HCT116 (cell line): Measurements from ENCODE around the gene LSM6. TPM values are rescaled to one million over a fixed set of nuclear protein-coding genes. Genes with fewer than 3 reads are reported as not detected.

Source experiments
- ATAC-seq: fragments of 200-7000 bp; cut with Tn5 transposase; 2 replicates; pipeline ENCODE4 v1.9.1; 2020; ENCODE audit warnings: mild to moderate bottlenecking, moderate library complexity
- BruUV-seq: library from RNA; stranded (reverse); fragments of 400-500 nt; replicated peaks from 2 replicates; lab custom pipeline; 2021; lab: Mats Ljungman, UMichigan
- CTCF ChIA-PET: fragments of 300-600 bp; sonication (Branson Sonifier 250); formaldehyde crosslinking; loops from one replicate; lab custom pipeline; 2021; ENCODE audit warnings: antibody characterized with exemption; lab: Charles Lee
- POLR2A ChIA-PET: fragments of 300-600, 350-600 bp; sonication (Branson Sonifier 250); formaldehyde crosslinking; loops from one replicate; lab custom pipeline; 2021; ENCODE audit warnings: antibody characterized with exemption; lab: Charles Lee
- RAD21 ChIA-PET, 2 experiments: fragments of 300-600 bp; sonication (Branson Sonifier 250); formaldehyde crosslinking; loops; one replicate each; lab custom pipeline; 2023; ENCODE audit warnings: low total read pairs in 2 of 2; ENCODE audit not compliant: uncharacterized antibody in 2 of 2, unreplicated experiment in 2 of 2, low non-redundant PET in 1 of 2; lab: Charles Lee
- DNase-seq: peaks from one replicate; pipeline ENCODE4 v3.0.0-alpha.2; 2010; ENCODE audit warnings: low read depth, low spot score
- H2AFZ ChIP-seq: fragments of 200-600 bp; shearing (Covaris generic), sonication (generic); 2 replicates; pipeline ENCODE4 v1.6.1; 2017; ENCODE audit warnings: low read depth, mixed run types, mixed read lengths, antibody characterized with exemption, low read length; ENCODE audit not compliant: poor library complexity, severe bottlenecking
- H3K27ac ChIP-seq: 2 replicates; pipeline ENCODE4 v1.5.1; 2012; ENCODE audit warnings: low read depth, low read length
- H3K27me3 ChIP-seq: fragments of 200-600 bp; sonication (generic); 2 replicates; pipeline ENCODE4 v1.6.1; 2016; ENCODE audit warnings: mixed run types, low read length, mixed read lengths; ENCODE audit not compliant: insufficient read depth
- H3K36me3 ChIP-seq, 2 experiments: fragments of 200-500 bp in 1 of 2; fragments of 200-600 bp in 1 of 2; sonication (Bioruptor generic) in 1 of 2; sonication (generic) in 1 of 2; 2 replicates each; pipeline versions ENCODE4 v1.5.1 to v1.6.1; 2014 to 2016; ENCODE audit warnings: low read length in 2 of 2, inconsistent platforms in 1 of 2, mixed read lengths in 1 of 2, mixed run types in 1 of 2; ENCODE audit not compliant: insufficient read depth in 2 of 2, control insufficient read depth in 1 of 2
- H3K4me1 ChIP-seq, 2 experiments: fragments of 200-600 bp in 1 of 2; sonication (generic) in 1 of 2; 2 replicates each; pipeline versions ENCODE4 v1.5.1 to v1.6.1; 2012 to 2017; ENCODE audit warnings: low read length in 2 of 2, inconsistent platforms in 1 of 2, mild to moderate bottlenecking in 1 of 2, mixed read lengths in 1 of 2, mixed run types in 1 of 2, moderate library complexity in 1 of 2; ENCODE audit not compliant: insufficient read depth in 2 of 2, control insufficient read depth in 1 of 2
- H3K4me2 ChIP-seq: fragments of 200-600 bp; sonication (generic); 2 replicates; pipeline ENCODE4 v1.6.1; 2017; ENCODE audit warnings: mixed run types, low read length, mixed read lengths
- H3K4me3 ChIP-seq, 2 experiments: fragments of 200-600 bp in 1 of 2; sonication (generic) in 1 of 2; replicated peaks in 1 of 2; 2 replicates each; pipeline ENCODE4 v1.5.1; 2011 to 2016; ENCODE audit warnings: low read length in 2 of 2, control low read depth in 1 of 2, low read depth in 1 of 2, mild to moderate bottlenecking in 1 of 2, mixed read lengths in 1 of 2, mixed run types in 1 of 2
- H3K79me2 ChIP-seq: fragments of 200-600 bp; sonication (generic); 2 replicates; pipeline ENCODE4 v1.6.1; 2017; ENCODE audit warnings: mild to moderate bottlenecking, mixed run types, low read length, moderate library complexity, mixed read lengths; ENCODE audit not compliant: insufficient read depth
- H3K9ac ChIP-seq: fragments of 200-600 bp; sonication (generic); 2 replicates; pipeline ENCODE4 v1.6.1; 2016; ENCODE audit warnings: low read length, mixed read lengths
- H3K9me2 ChIP-seq: fragments of 200-600 bp; sonication (generic), shearing (Covaris generic); 2 replicates; pipeline ENCODE4 v1.6.1; 2017; ENCODE audit warnings: mixed run types, mild to moderate bottlenecking, moderate library complexity; ENCODE audit not compliant: insufficient read depth
- H3K9me3 ChIP-seq, 2 experiments: fragments of 200-500 bp in 1 of 2; fragments of 200-600 bp in 1 of 2; sonication (Bioruptor generic) in 1 of 2; sonication (generic) in 1 of 2; 2 replicates each; pipeline ENCODE4 v1.6.1; 2014 to 2017; ENCODE audit warnings: low read length in 2 of 2, mixed read lengths in 2 of 2, inconsistent platforms in 1 of 2, low read depth in 1 of 2, mild to moderate bottlenecking in 1 of 2, mixed run types in 1 of 2, moderate library complexity in 1 of 2; ENCODE audit not compliant: control insufficient read depth in 1 of 2, insufficient read depth in 1 of 2
- H4K20me1 ChIP-seq: fragments of 200-600 bp; sonication (generic), shearing (Covaris generic); 2 replicates; pipeline ENCODE4 v1.6.1; 2017; ENCODE audit warnings: mixed run types, mild to moderate bottlenecking, moderate library complexity; ENCODE audit not compliant: insufficient read depth
- CBX3 ChIP-seq: IDR thresholded peaks from 2 replicates; pipeline ENCODE4 v1.6.1; 2012; ENCODE audit warnings: low read depth
- CTCF ChIP-seq, 3 experiments: fragments of 200-600 bp in 1 of 3; sonication (generic) in 1 of 3; IDR thresholded peaks in 2 of 3; conservative IDR thresholded peaks in 1 of 3; 2 replicates each; pipeline ENCODE4 v1.5.1; 2012 to 2017; ENCODE audit warnings: low read depth in 2 of 3, low read length in 2 of 3, antibody characterized with exemption in 1 of 3, borderline replicate concordance in 1 of 3, control low read depth in 1 of 3, mild to moderate bottlenecking in 1 of 3, mixed read lengths in 1 of 3, mixed run types in 1 of 3, moderate library complexity in 1 of 3; ENCODE audit not compliant: insufficient read depth in 1 of 3
- EGR1 ChIP-seq: IDR thresholded peaks from 2 replicates; pipeline ENCODE4 v1.6.1; 2012; ENCODE audit warnings: low read depth
- EZH2 ChIP-seq: fragments of 200-600 bp; sonication (generic); IDR thresholded peaks from 2 replicates; pipeline ENCODE4 v1.6.1; 2017; ENCODE audit warnings: antibody characterized with exemption, mixed run types
- EZH2phosphoT487 ChIP-seq: fragments of 200-600 bp; IDR thresholded peaks from 2 replicates; pipeline ENCODE4 v1.6.1; 2018; ENCODE audit warnings: antibody characterized with exemption, borderline replicate concordance
- JUND ChIP-seq: IDR thresholded peaks from 2 replicates; pipeline ENCODE4 v1.6.1; 2012
- POLR2A ChIP-seq: IDR thresholded peaks from 2 replicates; pipeline ENCODE4 v1.7.0; 2011; ENCODE audit warnings: borderline replicate concordance; ENCODE audit not compliant: insufficient read depth, insufficient read length; ENCODE audit errors: extremely low read depth
- POLR2AphosphoS5 ChIP-seq: IDR thresholded peaks from 2 replicates; pipeline ENCODE4 v1.6.1; 2011; ENCODE audit warnings: mild to moderate bottlenecking, low read depth, low read length, moderate library complexity
- RAD21 ChIP-seq: IDR thresholded peaks from 2 replicates; pipeline ENCODE4 v1.6.1; 2012; ENCODE audit warnings: low read depth, mild to moderate bottlenecking
- SP1 ChIP-seq: IDR thresholded peaks from 2 replicates; pipeline ENCODE4 v1.6.1; 2012; ENCODE audit warnings: low read depth
- YY1 ChIP-seq: IDR thresholded peaks from 2 replicates; pipeline ENCODE4 v1.6.1; 2011; ENCODE audit warnings: low read length, low read depth, moderate library complexity, mild to moderate bottlenecking; ENCODE audit not compliant: insufficient replicate concordance; ENCODE audit errors: extremely low read depth
- ZNF274 ChIP-seq: fragments of 200-500 bp; sonication (Bioruptor generic); IDR thresholded peaks from 2 replicates; pipeline ENCODE4 v1.6.1; 2014; ENCODE audit warnings: mild to moderate bottlenecking, low read depth, low read length, inconsistent platforms
- intact Hi-C: fragments of 100-400 bp; cut with micrococcal nuclease; formaldehyde crosslinking; loops from 2 replicates; pipeline ENCODE4 v1.10.0; 2022
- total RNA-seq: library from RNA; stranded (reverse); gene quantifications from one replicate; pipeline ENCODE4 v1.2.1, GENCODE V29; 2021; ENCODE audit not compliant: unreplicated experiment
- TF ChIP-seq, protein P1 (sequence below): IDR thresholded peaks from 2 replicates; pipeline ENCODE4 v1.6.1; 2012; ENCODE audit warnings: low read depth
- TF ChIP-seq, protein P2 (sequence below): IDR thresholded peaks from 2 replicates; pipeline ENCODE4 v1.6.1; 2011; ENCODE audit warnings: mild to moderate bottlenecking, low read length, moderate library complexity; ENCODE audit not compliant: insufficient replicate concordance; ENCODE audit errors: extremely low read depth

Gene LSM6
- total RNA-seq, 1 experiment from 2014 or later: 57.4 TPM

DNA sequence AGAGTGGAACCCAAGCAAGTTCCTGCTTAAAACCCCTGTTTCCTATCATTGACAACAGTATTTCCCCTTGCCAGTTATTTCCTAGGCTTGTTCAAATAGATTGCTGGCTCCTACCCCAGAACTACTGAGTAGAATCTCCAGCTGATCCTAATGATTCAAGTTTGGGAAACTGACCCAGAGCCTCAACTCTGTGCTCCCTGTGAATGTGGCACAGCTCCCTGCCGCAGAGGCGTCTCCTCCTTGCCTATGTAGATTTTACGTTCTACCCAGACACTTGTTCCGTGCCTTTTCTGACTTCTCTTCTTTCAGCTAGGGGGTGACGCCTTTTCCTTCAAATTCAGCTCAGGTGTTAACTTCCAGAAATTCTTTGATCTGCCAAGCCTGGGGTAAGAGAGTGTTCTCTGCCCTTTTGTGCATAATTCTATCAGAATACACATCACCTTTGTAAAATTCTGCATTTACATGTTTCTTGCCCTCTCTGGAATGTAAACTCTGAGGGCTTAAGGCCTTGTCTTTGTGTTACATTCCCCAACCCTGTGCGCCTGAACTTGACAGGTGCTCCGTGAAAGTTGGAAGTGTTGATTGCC, 4.4 kb downstream of the LSM6 start:
- Histone ChIP-seq H3K36me3 (peaks cover 2 to 6% of the 10 kb centered on the region in 2 experiments; a peak in 2 of 4 replicates), H3K4me1 (peaks cover 3 to 16% of the 10 kb centered on the region in 2 experiments; a peak in 3 of 4 replicates), H3K4me3 (no peak overlapping the region), H3K9me2 (no peaks in the 10 kb centered on the region), H3K4me2 (no peak overlapping the region), H3K79me2 (peaks cover 79% of the 10 kb centered on the region), H3K27ac (no peak overlapping the region), H3K27me3 (no peaks in the 10 kb centered on the region), H3K9me3 (no peaks in the 10 kb centered on the region), H4K20me1 (0 out of 2 replicates have a peak, but pooled peaks cover 5% of the 10 kb centered on the region), H3K9ac (no peak overlapping the region), H2AFZ (no peak overlapping the region)
- ATAC-seq (no peak), DNase-seq (no peak)
- POLR2A ChIA-PET: no interaction called here
- intact Hi-C loops: no loop called here
- RAD21 ChIA-PET: no interaction called here
- CTCF ChIA-PET: no interaction called here
- BruUV-seq: no TSS peak
- TF ChIP-seq, protein P1, sequence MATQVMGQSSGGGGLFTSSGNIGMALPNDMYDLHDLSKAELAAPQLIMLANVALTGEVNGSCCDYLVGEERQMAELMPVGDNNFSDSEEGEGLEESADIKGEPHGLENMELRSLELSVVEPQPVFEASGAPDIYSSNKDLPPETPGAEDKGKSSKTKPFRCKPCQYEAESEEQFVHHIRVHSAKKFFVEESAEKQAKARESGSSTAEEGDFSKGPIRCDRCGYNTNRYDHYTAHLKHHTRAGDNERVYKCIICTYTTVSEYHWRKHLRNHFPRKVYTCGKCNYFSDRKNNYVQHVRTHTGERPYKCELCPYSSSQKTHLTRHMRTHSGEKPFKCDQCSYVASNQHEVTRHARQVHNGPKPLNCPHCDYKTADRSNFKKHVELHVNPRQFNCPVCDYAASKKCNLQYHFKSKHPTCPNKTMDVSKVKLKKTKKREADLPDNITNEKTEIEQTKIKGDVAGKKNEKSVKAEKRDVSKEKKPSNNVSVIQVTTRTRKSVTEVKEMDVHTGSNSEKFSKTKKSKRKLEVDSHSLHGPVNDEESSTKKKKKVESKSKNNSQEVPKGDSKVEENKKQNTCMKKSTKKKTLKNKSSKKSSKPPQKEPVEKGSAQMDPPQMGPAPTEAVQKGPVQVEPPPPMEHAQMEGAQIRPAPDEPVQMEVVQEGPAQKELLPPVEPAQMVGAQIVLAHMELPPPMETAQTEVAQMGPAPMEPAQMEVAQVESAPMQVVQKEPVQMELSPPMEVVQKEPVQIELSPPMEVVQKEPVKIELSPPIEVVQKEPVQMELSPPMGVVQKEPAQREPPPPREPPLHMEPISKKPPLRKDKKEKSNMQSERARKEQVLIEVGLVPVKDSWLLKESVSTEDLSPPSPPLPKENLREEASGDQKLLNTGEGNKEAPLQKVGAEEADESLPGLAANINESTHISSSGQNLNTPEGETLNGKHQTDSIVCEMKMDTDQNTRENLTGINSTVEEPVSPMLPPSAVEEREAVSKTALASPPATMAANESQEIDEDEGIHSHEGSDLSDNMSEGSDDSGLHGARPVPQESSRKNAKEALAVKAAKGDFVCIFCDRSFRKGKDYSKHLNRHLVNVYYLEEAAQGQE: no peak
- TF ChIP-seq EZH2 (no peak), CTCF (IDR thresholded peaks at IDR 0.05 in 2 of 3, conservative IDR thresholded peaks at IDR 0.05 in 1 of 3; ENCODE audit: borderline replicate concordance in 1 of 3, insufficient read depth in 1 of 3, low read depth in 2 of 3, low read length in 2 of 3) (no peak), YY1 (no peak), SP1 (no peak), EZH2phosphoT487 (no peak), ZNF274 (no peak), POLR2A (no peak), JUND (no peak), EGR1 (no peak), CBX3 (no peak), RAD21 (no peak), POLR2AphosphoS5 (no peak)
- TF ChIP-seq, protein P2, sequence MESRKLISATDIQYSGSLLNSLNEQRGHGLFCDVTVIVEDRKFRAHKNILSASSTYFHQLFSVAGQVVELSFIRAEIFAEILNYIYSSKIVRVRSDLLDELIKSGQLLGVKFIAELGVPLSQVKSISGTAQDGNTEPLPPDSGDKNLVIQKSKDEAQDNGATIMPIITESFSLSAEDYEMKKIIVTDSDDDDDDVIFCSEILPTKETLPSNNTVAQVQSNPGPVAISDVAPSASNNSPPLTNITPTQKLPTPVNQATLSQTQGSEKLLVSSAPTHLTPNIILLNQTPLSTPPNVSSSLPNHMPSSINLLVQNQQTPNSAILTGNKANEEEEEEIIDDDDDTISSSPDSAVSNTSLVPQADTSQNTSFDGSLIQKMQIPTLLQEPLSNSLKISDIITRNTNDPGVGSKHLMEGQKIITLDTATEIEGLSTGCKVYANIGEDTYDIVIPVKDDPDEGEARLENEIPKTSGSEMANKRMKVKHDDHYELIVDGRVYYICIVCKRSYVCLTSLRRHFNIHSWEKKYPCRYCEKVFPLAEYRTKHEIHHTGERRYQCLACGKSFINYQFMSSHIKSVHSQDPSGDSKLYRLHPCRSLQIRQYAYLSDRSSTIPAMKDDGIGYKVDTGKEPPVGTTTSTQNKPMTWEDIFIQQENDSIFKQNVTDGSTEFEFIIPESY: no peak
